K562 (cell line): Measurements from ENCODE around the gene ITGAL. TPM values are rescaled to one million over a fixed set of nuclear protein-coding genes. Genes with fewer than 3 reads are reported as not detected.

Experiments
- BACH1 ChIP-seq: fragments of 200-800 bp; sonication (Bioruptor generic); IDR thresholded peaks from 2 replicates; pipeline ENCODE4 v1.6.1; 2016; ENCODE audit warnings: missing genetic modification characterization, missing compliant biosample characterization
- BCL6 ChIP-seq: fragments of 250-450 bp; sonication (Bioruptor Pico); IDR thresholded peaks from 2 replicates; pipeline ENCODE4 v1.4.0; 2020
- KDM5B ChIP-seq: fragments of 200-600 bp; sonication (generic); IDR thresholded peaks from 2 replicates; pipeline ENCODE4 v1.6.1; 2012; ENCODE audit warnings: low read depth, mild to moderate bottlenecking, moderate library complexity, low read length, control low read depth, inconsistent platforms; ENCODE audit not compliant: insufficient replicate concordance
- MAZ ChIP-seq, 2 experiments: fragments of 450-650 bp in 1 of 2; sonication (generic) in 1 of 2; formaldehyde crosslinking; IDR thresholded peaks in 1 of 2; conservative IDR thresholded peaks in 1 of 2; 2 replicates each; pipeline versions ENCODE4 v1.4.0 to v1.5.0; 2020; ENCODE audit warnings: mild to moderate bottlenecking in 1 of 2, missing genetic modification reagents in 1 of 2
- NFXL1 ChIP-seq: fragments of 450-650 bp; formaldehyde crosslinking; IDR thresholded peaks from 2 replicates; pipeline ENCODE4 v1.4.0; 2021; ENCODE audit warnings: mild to moderate bottlenecking
- PHB ChIP-seq: fragments of 250-450 bp; sonication (Bioruptor Pico); IDR thresholded peaks from 2 replicates; pipeline ENCODE4 v1.5.0; 2021
- PTRF ChIP-seq: fragments of 450-650 bp; IDR thresholded peaks from 2 replicates; pipeline ENCODE4 v1.6.1; 2016; ENCODE audit warnings: mild to moderate bottlenecking, missing genetic modification characterization, missing compliant biosample characterization
- SMARCE1 ChIP-seq: fragments of 450-650 bp; IDR thresholded peaks from 2 replicates; pipeline ENCODE4 v1.7.1; 2016; ENCODE audit warnings: mild to moderate bottlenecking
- SP1 ChIP-seq: sonication (generic); formaldehyde crosslinking; IDR thresholded peaks from 2 replicates; pipeline ENCODE4 v1.8.1; 2022; ENCODE audit warnings: mild to moderate bottlenecking, missing genetic modification reagents
- TAF9B ChIP-seq: fragments of 450-650 bp; IDR thresholded peaks from 2 replicates; pipeline ENCODE4 v1.6.1; 2018; ENCODE audit warnings: mild to moderate bottlenecking; ENCODE audit not compliant: partially characterized antibody
- ZHX1 ChIP-seq: fragments of 150-350 bp; conservative IDR thresholded peaks from 2 replicates; pipeline ENCODE4 v1.6.1; 2014; ENCODE audit warnings: low read length
- ZNF24 ChIP-seq: fragments of 450-650 bp; IDR thresholded peaks from 2 replicates; pipeline ENCODE4 v1.6.1; 2016
- ZNF263 ChIP-seq: sonication (generic); formaldehyde crosslinking; IDR thresholded peaks from 2 replicates; pipeline ENCODE4 v1.8.0; 2022; ENCODE audit warnings: mild to moderate bottlenecking, missing genetic modification reagents, borderline replicate concordance
- ZNF436 ChIP-seq: fragments of 250-450, 450-650 bp; sonication (Bioruptor Pico); formaldehyde crosslinking; IDR thresholded peaks from 2 replicates; pipeline ENCODE4 v1.7.0; 2020; ENCODE audit warnings: mild to moderate bottlenecking
- ZNF609 ChIP-seq: sonication (generic); formaldehyde crosslinking; IDR thresholded peaks from 2 replicates; pipeline ENCODE4 v1.8.1; 2023; ENCODE audit warnings: missing genetic modification reagents, mild to moderate bottlenecking, borderline replicate concordance
- polyA plus RNA-seq, 8 experiments: library from polyadenylated mRNA; depleted of rRNA in 4 of 8; stranded (reverse) in 5 of 8; unstranded in 3 of 8; fragments of >200 nt; fragmentation: Nextera tagmentation in 2 of 8; fragmentation: Illumina TruSeq in 1 of 8; extraction: Ambion mirVana in 2 of 8; extraction: Trizol in 1 of 8; gene quantifications; 2 replicates each; pipeline versions ENCODE4 v1.2.1 to v1.2.3, GENCODE V29; 2011 to 2014; ENCODE audit warnings: inconsistent platforms in 1 of 8, missing spikeins in 1 of 8
- total RNA-seq, 7 experiments: library from RNA; depleted of rRNA in 6 of 7; stranded (reverse); fragments of >200 nt in 6 of 7; fragmentation: Illumina TruSeq in 2 of 7; extraction: Trizol in 2 of 7; gene quantifications; 2 replicates each; pipeline versions ENCODE4 v1.2.1 to v1.2.3, GENCODE V29; 2011 to 2021; ENCODE audit warnings: low replicate concordance in 1 of 7
- TF ChIP-seq, protein P1 (sequence below): sonication (generic); formaldehyde crosslinking; IDR thresholded peaks from 2 replicates; pipeline ENCODE4 v1.8.0; 2022; ENCODE audit warnings: missing genetic modification reagents, mild to moderate bottlenecking, borderline replicate concordance
- TF ChIP-seq, protein P2 (sequence below): fragments of 250-450 bp; sonication (Bioruptor Pico); IDR thresholded peaks from 2 replicates; pipeline ENCODE4 v1.9.0; 2021; ENCODE audit warnings: mild to moderate bottlenecking, inconsistent platforms

ITGAL gene
- total and polyA plus RNA-seq, 9 of the 15 experiments (the other 6 are each of a cell fraction or from before 2014, with no cell fraction given), result 0.01 to 0.53 TPM; not detected in 7

DNA sequence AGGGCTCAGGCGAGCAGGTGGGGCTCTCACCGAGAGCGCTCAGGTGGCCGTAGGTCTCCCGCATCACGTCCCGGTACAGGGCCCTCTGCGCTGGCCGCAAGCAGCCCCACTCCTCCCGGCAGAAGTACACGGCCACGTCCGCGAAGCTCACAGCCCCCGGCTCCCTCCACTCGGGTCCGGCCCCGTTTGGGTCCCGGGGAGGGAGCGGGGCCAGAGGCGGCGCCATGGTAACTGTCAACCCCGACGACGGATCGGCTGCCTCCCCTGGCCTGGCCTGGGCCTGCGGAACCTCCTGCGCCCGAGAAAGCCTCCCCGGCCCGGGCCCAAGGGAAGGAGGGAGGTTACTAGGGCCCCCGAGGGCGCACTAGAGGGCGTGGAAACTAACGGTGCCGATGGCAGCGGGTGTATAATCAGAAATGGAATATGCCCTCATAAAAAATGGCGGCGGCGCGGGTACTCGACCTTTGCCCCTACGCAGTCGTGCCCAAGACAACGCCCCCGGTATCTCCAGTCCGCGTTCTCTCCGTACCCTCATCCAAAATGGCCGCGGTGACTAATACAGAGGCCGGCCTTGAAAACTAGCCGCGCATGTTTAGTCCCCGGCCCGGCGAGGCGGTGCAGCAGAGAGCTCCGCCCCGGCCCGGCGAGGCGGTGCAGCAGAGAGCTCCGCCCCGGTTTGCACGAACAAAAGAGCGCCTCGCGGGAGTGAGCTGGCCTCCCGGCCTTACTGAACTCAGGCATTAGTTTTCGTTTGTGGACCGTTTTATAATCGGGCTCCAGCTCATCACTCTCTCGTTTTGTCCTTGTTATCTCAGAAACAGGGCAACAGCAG is 85.6 kb downstream of the ITGAL start, which contains the start of gene ZNF764 (continued):
- TF ChIP-seq, protein P1, sequence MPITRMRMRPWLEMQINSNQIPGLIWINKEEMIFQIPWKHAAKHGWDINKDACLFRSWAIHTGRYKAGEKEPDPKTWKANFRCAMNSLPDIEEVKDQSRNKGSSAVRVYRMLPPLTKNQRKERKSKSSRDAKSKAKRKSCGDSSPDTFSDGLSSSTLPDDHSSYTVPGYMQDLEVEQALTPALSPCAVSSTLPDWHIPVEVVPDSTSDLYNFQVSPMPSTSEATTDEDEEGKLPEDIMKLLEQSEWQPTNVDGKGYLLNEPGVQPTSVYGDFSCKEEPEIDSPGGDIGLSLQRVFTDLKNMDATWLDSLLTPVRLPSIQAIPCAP (CRISPR knock-in tag), result no peak
- TF ChIP-seq MAZ (CRISPR knock-in tag; conservative IDR thresholded peaks at IDR 0.05 in 1 of 2, IDR thresholded peaks at IDR 0.05 in 1 of 2), result peak; percentile 9 to 79; a peak in 3 of 4 replicates
- peak; percentile 50 for TF ChIP-seq TAF9B
- TF ChIP-seq KDM5B, result peak; percentile 92
- TF ChIP-seq ZNF609 (CRISPR knock-in tag), result no peak
- no peak for TF ChIP-seq SMARCE1
- TF ChIP-seq BACH1 (tag), result no peak; the same call in 1 of the 2 replicates
- TF ChIP-seq BCL6 (CRISPR knock-in tag), result no peak
- TF ChIP-seq, protein P2, sequence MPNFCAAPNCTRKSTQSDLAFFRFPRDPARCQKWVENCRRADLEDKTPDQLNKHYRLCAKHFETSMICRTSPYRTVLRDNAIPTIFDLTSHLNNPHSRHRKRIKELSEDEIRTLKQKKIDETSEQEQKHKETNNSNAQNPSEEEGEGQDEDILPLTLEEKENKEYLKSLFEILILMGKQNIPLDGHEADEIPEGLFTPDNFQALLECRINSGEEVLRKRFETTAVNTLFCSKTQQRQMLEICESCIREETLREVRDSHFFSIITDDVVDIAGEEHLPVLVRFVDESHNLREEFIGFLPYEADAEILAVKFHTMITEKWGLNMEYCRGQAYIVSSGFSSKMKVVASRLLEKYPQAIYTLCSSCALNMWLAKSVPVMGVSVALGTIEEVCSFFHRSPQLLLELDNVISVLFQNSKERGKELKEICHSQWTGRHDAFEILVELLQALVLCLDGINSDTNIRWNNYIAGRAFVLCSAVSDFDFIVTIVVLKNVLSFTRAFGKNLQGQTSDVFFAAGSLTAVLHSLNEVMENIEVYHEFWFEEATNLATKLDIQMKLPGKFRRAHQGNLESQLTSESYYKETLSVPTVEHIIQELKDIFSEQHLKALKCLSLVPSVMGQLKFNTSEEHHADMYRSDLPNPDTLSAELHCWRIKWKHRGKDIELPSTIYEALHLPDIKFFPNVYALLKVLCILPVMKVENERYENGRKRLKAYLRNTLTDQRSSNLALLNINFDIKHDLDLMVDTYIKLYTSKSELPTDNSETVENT, result peak; percentile 51; the same call in 1 of the 2 replicates
- 0 out of 2 replicates have a peak, but pooled peaks have one; percentile 58 for TF ChIP-seq ZHX1
- no peak for TF ChIP-seq PTRF (tag)
- no peak for TF ChIP-seq NFXL1 (CRISPR knock-in tag)
- TF ChIP-seq PHB (CRISPR knock-in tag), result peak; percentile 94
- TF ChIP-seq ZNF263, result peak; percentile 45; the same call in 1 of the 2 replicates
- TF ChIP-seq SP1, result peak; percentile 82
- TF ChIP-seq ZNF436, result no peak
- TF ChIP-seq ZNF24, result no peak
